ELR (cell line): Measurements from ENCODE around the gene RAB11FIP2.
"Not testable (repeated sequence)": the region's sequence is repeated elsewhere in the genome, so short reads cannot be mapped to it uniquely, and the experiment has no call there.

ENCODE experiments used
- DNase-seq: peaks from one replicate; pipeline ENCODE4 v3.0.0-alpha.2; 2015; ENCODE audit warnings: low read depth

RAB11FIP2 gene

GRCh38 chr10:118046395-118047156, at the start of gene RAB11FIP2:
TSS of gene RAB11FIP2 (minus strand) at chr10:118046941. CDS start at chr10:118046163, 778 bp downstream.
- DNase-seq, result peak; percentile 93

GRCh38 chr10:118096022-118096421, 49.3 kb upstream of the RAB11FIP2 start:
- no peak for DNase-seq

- no peak for DNase-seq
Observed at GRCh38 chr10:118092209-118092608, 45.5 kb upstream of the RAB11FIP2 start.

- DNase-seq, result no peak
Observed at GRCh38 chr10:118080817-118081216, 34.1 kb upstream of the RAB11FIP2 start.

- DNase-seq, result no peak
Observed at GRCh38 chr10:118076705-118077104, 30.0 kb upstream of the RAB11FIP2 start.

GRCh38 chr10:118072840-118073239, 26.1 kb upstream of the RAB11FIP2 start:
- no peak for DNase-seq

- DNase-seq, result not testable (repeated sequence)
Observed at GRCh38 chr10:118067389-118067788, 20.6 kb upstream of the RAB11FIP2 start.

- no peak for DNase-seq
Observed at GRCh38 chr10:118062798-118063238, 16.1 kb upstream of the RAB11FIP2 start.

- no peak for DNase-seq
Observed at GRCh38 chr10:118058371-118058770, 11.6 kb upstream of the RAB11FIP2 start.

- DNase-seq, result no peak
Observed at GRCh38 chr10:118057361-118057760, 10.6 kb upstream of the RAB11FIP2 start.

- DNase-seq, result no peak
Observed at GRCh38 chr10:118054383-118054782, 7.6 kb upstream of the RAB11FIP2 start.

GRCh38 chr10:118052816-118053215, 6.1 kb upstream of the RAB11FIP2 start:
- no peak for DNase-seq

- DNase-seq, result no peak
Observed at GRCh38 chr10:118047880-118048279, 1.1 kb upstream of the RAB11FIP2 start.

- no peak for DNase-seq
Observed at GRCh38 chr10:118047157-118047719, 497 bp upstream of the RAB11FIP2 start.

- DNase-seq, result peak; percentile 68
Observed at GRCh38 chr10:118045837-118046394, 825 bp downstream of the RAB11FIP2 start.

GRCh38 chr10:118045158-118045836, 1.4 kb downstream of the RAB11FIP2 start:
- no peak for DNase-seq

GRCh38 chr10:118042827-118043242, 3.9 kb downstream of the RAB11FIP2 start:
- peak; percentile 6 for DNase-seq

GRCh38 chr10:118042336-118042735, 4.4 kb downstream of the RAB11FIP2 start:
- DNase-seq, result no peak

- peak; percentile 63 for DNase-seq
Observed at GRCh38 chr10:118041316-118041715, 5.4 kb downstream of the RAB11FIP2 start.

GRCh38 chr10:118036281-118036875, 10.4 kb downstream of the RAB11FIP2 start:
- DNase-seq, result no peak

GRCh38 chr10:118035354-118036005, 11.3 kb downstream of the RAB11FIP2 start:
- DNase-seq, result no peak

- DNase-seq, result no peak
Observed at GRCh38 chr10:118034791-118035261, 11.9 kb downstream of the RAB11FIP2 start.
